Measurements from ENCODE around the gene NR4A1. TPM values are rescaled to one million over a fixed set of nuclear protein-coding genes. Genes with fewer than 3 reads are reported as not detected.

The NR4A1 gene
- total RNA-seq, 8 experiments from 2014 or later: 3.4 to 11.8 (median 7.7) TPM

DNA sequence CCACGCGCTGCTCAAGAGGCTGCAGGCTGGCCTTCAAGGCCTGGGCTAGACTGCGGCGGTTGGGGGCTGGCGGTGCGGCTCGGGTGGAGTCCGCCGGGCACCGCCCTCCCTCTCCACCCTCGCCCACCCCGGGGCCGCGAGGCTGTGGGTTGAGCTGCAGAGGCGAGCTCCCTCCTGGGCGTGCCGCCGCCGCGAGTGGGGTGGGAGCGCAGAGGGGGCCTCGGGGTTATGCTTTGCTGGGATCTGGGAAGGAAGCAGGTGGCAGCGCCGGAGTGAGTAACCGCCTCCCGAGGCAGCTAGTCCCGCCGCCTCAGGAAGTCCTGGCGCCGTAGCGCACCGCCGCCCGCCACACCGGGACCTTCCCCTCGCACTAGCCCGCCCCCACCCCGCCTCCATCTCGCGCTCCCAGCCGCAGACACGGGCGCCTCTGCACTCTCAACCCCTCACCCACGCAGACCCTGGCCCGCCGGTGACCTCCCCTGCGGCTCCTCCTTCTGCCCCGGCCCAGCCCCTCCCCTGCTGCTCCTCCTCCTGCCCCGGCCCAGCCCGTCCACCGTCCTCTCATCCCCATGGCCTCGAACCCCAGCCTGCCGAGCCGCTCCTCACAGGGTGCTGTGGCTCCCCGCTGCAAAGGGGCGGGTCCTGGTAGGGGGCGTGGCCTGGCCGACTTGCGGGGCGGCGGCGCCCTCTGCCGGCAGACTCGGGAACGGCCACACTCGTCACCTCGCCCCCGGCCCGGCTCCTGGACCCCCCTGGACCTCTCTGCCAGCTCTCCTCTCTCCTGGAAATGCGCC is 27.9 kb upstream of the NR4A1 start:
- in situ Hi-C loops (cut with MboI; ENCODE audit: low pct_unique_long_range_greater_than_20kb in 2 of 9, low sequenced_read_pairs in 9 of 9, unreplicated experiment in 9 of 9): loop anchor here in 2 of 9 experiments (10.0 kb wide), 1 partner anchor 61 kb away; no protein-coding TSS in a partner anchor
- 2% methylated on average over 9 of the region's 70 CpGs; no CpG with 5 or more reads in 9 of the 10 experiments for WGBS, 10 experiments
- peak overlapping the region in 1 of 2 donors; percentile 42 for H3K27ac ChIP-seq

DNA sequence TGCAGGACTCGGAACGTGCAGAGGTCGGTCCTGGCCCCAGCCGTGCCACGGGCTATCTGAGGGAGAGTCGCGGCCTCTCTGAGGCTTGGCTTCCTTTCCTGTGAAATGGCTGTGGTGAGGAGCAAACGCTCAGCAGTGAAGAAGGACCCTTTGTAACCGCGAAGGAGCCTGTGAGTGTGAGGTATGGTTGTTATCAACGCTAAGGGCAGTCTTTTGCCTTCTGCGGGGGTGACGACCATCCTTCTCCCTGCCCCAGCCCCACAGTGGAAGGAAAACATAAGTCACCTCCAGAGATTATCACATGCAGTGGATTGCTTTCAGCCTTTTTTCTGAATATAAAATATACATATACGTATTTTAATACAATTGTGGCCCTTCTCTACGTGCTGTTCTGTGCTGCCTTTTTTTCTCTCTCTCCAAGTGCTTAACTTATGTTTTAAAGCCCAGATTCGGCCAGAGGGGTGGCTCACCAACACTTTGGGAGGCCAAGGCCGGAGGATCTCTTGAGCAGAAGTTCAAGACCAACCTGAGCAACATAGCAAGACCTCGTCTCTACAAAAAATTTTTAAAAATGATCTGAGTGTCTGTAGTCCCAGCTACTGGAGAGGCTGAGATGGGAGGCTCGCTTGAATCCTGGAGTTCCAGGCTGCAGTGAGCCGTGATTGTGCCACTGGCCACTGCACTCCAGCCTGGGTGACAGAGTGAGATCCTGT is 27.1 kb upstream of the NR4A1 start:
- in situ Hi-C loops (cut with MboI; ENCODE audit: low pct_unique_long_range_greater_than_20kb in 2 of 9, low sequenced_read_pairs in 9 of 9, unreplicated experiment in 9 of 9): loop anchor here in 2 of 9 experiments (10.0 kb wide), 1 partner anchor 61 kb away; no protein-coding TSS in a partner anchor
- WGBS, 10 experiments: 37 to 100% (median 55%) methylated on average over 2 to 10 of the region's 20 CpGs
- peak overlapping the region; percentile 32 to 50 (median 40) for H3K4me3 ChIP-seq
- no peak for ATAC-seq (replicated peaks in 6 of 8)
- peak overlapping the region in 1 of 2 donors; percentile 15 for H3K27ac ChIP-seq
- H3K4me1 ChIP-seq (replicated peaks in 1 of 2): peaks cover 25 to 41% of the 10 kb centered on the region in 2 donors

More for the DNA sequence above, 27.9 kb upstream of the NR4A1 start:
- peak; percentile 27 to 85 (median 76) for ATAC-seq (replicated peaks in 6 of 8)
- Histone ChIP-seq H3K4me1 (replicated peaks in 1 of 2) (peaks cover 33 to 47% of the 10 kb centered on the region in 2 donors), H3K4me3 (peak overlapping the region; percentile 32 to 50 (median 40))

GRCh38 chr12:52024845-52025230 is 26.4 kb upstream of the NR4A1 start:
- WGBS, 10 experiments: 59 to 100% (median 90%) methylated on average over 1 to 6 of the region's 15 CpGs; no CpG with 5 or more reads in 3 of the 10 experiments
- no peak overlapping the region for H3K4me3 ChIP-seq
- no peak for ATAC-seq (replicated peaks in 6 of 8)
- H3K27ac ChIP-seq: no peak overlapping the region
- in situ Hi-C loops (cut with MboI; ENCODE audit: low pct_unique_long_range_greater_than_20kb in 2 of 9, low sequenced_read_pairs in 9 of 9, unreplicated experiment in 9 of 9): loop anchor here in 2 of 9 experiments (10.0 kb wide), 1 partner anchor 60 kb away; no protein-coding TSS in a partner anchor
- H3K4me1 ChIP-seq (replicated peaks in 1 of 2): peaks cover 27 to 44% of the 10 kb centered on the region in 2 donors

GRCh38 chr12:52026263-52026662 is 25.0 kb upstream of the NR4A1 start:
- Histone ChIP-seq H3K4me3 (no peak overlapping the region), H3K4me1 (replicated peaks in 1 of 2) (peaks cover 27 to 43% of the 10 kb centered on the region in 2 donors), H3K27ac (no peak overlapping the region)
- in situ Hi-C loops (cut with MboI; ENCODE audit: low pct_unique_long_range_greater_than_20kb in 2 of 9, low sequenced_read_pairs in 9 of 9, unreplicated experiment in 9 of 9): loop anchor here in 2 of 9 experiments (10.0 kb wide), 1 partner anchor 59 kb away; no protein-coding TSS in a partner anchor
- ATAC-seq (replicated peaks in 6 of 8): no peak
- 0 to 96% (median 78%) methylated on average over 1 to 5 of the region's 5 CpGs; no CpG with 5 or more reads in 1 of the 10 experiments for WGBS, 10 experiments

DNA sequence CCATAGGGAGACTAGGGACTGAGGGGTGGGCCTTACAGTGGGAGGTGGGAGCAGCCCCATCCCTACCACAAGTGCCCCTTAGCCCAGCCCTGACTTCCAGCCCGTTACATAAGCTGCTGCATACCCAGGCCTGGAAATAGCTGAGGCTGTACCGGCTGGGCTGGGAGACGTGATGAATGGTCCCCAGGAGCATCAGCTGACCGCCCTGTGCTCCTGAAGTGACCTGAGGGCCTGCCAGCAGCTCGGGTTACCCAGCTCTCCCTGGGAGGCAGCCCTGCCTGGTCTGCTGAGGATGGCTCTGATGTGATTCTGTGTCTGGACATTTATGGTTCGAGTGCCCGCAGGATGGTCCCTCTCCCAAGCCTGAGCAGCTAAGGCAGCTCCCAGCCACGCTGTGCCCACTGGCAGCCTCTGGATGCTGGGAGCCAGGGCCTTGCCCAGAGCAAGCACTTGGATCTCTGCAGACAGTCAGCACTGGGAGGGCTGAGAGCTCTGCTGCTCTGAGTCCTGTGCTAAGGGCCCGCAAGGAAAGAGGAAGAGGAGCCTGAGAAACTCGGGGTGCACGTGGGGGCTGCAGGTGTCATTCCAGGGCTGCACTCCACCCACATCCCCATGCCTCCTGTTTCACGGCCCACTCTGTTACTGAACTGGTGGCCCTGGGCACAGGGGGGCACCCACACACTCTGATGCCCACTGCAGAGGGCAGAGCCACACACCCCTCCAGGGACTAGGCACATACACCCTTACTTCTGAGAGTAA is 24.0 kb upstream of the NR4A1 start:
- in situ Hi-C loops (cut with MboI; ENCODE audit: low pct_unique_long_range_greater_than_20kb in 2 of 9, low sequenced_read_pairs in 9 of 9, unreplicated experiment in 9 of 9): loop anchor here in 2 of 9 experiments (10.0 kb wide), 1 partner anchor 58 kb away; no protein-coding TSS in a partner anchor
- ATAC-seq (replicated peaks in 6 of 8): peak in 3 of 8 experiments; percentile 1 to 10 (median 8)
- H3K4me1 ChIP-seq (replicated peaks in 1 of 2): peaks cover 35 to 46% of the 10 kb centered on the region in 2 donors
- H3K27ac ChIP-seq: no peak overlapping the region
- WGBS, 10 experiments: 20 to 100% (median 68%) methylated on average over 1 to 6 of the region's 12 CpGs; no CpG with 5 or more reads in 4 of the 10 experiments
- no peak overlapping the region for H3K4me3 ChIP-seq

DNA sequence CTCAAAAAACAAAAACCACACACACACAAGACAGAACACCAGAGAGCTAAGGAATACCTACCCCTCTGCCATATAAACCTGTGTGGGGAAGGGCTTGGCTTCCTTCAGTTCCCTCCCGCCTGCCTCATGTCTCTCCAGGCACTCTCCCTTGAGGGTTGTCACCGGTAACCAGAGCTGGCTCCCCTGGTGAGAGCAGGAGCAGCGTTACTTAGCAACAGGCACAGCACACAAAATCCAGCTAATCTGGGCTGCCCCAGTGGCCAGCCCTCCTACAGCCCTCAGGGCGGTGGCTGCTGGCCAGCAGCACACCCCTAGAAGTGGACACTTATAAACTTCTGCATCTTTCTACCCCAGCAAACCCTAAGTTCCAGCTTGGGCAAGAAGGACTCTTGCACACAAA is 21.6 kb upstream of the NR4A1 start:
- 0 to 100% (median 4%) methylated on average over 1 to 2 of the region's 4 CpGs; no CpG with 5 or more reads in 6 of the 10 experiments for WGBS, 10 experiments
- Histone ChIP-seq H3K4me1 (replicated peaks in 1 of 2) (peaks cover 41 to 44% of the 10 kb centered on the region in 2 donors), H3K27ac (no peak overlapping the region), H3K4me3 (no peak overlapping the region)
- ATAC-seq (replicated peaks in 6 of 8): peak; percentile 2 to 45 (median 26)
- in situ Hi-C loops (cut with MboI; ENCODE audit: low pct_unique_long_range_greater_than_20kb in 2 of 9, low sequenced_read_pairs in 9 of 9, unreplicated experiment in 9 of 9): loop anchor here in 2 of 9 experiments (10.0 kb wide), 1 partner anchor 55 kb away; no protein-coding TSS in a partner anchor

DNA sequence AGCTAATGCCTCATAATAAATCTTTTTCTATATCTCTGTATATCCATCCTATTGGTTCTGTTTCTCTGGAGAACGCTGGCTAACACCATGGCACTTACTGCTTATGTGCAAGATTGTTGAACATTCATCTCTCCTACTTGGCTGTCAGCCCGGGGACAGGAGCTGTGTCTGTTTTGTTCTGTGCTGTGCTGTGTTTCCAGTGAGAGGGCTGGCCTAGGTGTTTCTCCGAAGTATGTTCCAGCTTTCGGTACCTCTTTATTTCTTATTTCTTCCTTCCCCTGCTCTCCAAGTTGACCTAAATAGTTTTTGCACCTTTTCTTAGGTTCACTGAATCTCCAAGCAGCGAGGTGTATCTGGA is 18.8 kb upstream of the NR4A1 start:
- ATAC-seq (replicated peaks in 6 of 8): peak; percentile 10 to 38 (median 22)
- in situ Hi-C loops (cut with MboI; ENCODE audit: low pct_unique_long_range_greater_than_20kb in 2 of 9, low sequenced_read_pairs in 9 of 9, unreplicated experiment in 9 of 9): no loop called here
- peaks cover 21 to 29% of the 10 kb centered on the region in 2 donors for H3K4me1 ChIP-seq (replicated peaks in 1 of 2)
- peak overlapping the region; percentile 40 to 68 for H3K27ac ChIP-seq
- peak overlapping the region; percentile 24 to 33 (median 31) for H3K4me3 ChIP-seq
- WGBS, 10 experiments: 0 to 19% (median 3%) methylated on average over 1 to 5 of the region's 5 CpGs; no CpG with 5 or more reads in 2 of the 10 experiments

- peak overlapping the region; percentile 68 to 86 for H3K27ac ChIP-seq
- in situ Hi-C loops (cut with MboI; ENCODE audit: low pct_unique_long_range_greater_than_20kb in 2 of 9, low sequenced_read_pairs in 9 of 9, unreplicated experiment in 9 of 9): no loop called here
- peak overlapping the region; percentile 29 to 33 (median 32) for H3K4me3 ChIP-seq
- ATAC-seq (replicated peaks in 6 of 8): peak; percentile 87 to 95 (median 90)
- H3K4me1 ChIP-seq (replicated peaks in 1 of 2): peaks cover 21 to 30% of the 10 kb centered on the region in 2 donors
- WGBS, 10 experiments: 0 to 9% (median 2%) methylated on average over 3 to 19 of the region's 48 CpGs; no CpG with 5 or more reads in 3 of the 10 experiments
Measured at GRCh38 chr12:52032804-52033445, 18.3 kb upstream of the NR4A1 start.

DNA sequence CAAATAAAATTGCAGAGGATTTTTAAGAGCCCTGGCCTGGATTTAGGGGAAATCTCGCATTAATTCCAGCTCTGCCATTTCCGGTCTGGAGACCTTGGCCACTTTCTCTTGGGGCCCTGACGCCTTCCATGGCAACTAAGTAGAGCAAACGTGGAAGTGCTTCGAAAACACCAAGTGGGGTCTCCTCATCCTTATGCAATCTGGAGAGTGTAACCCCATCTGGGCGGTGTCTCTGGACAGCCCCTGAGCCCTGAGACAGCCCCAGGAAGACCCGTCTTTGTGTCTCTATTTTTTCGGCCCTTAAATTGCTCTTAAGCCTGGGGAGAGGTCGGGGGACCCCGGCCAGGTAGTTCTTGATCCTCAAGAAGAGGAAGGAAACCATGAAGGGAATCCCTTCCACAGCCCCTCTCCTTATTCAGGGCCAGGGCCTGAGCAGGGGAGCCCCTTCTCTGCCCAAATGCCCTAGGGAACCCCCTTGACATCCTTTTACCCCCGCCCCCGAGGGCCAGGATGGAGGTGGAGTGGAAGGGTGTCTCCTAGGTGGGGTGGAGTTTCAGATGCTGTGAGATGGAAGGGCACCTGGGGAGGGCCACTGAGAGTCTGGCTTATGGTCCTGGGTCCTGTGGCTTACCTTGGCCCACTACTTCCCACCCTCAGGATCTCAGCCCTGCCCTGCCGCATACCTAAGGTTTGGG is 17.6 kb upstream of the NR4A1 start:
- H3K27ac ChIP-seq: peak overlapping the region; percentile 60 to 86
- peak overlapping the region; percentile 29 to 33 (median 32) for H3K4me3 ChIP-seq
- WGBS, 10 experiments: 0 to 90% (median 82%) methylated on average over 2 to 7 of the region's 13 CpGs; no CpG with 5 or more reads in 1 of the 10 experiments
- H3K4me1 ChIP-seq (replicated peaks in 1 of 2): peaks cover 27 to 36% of the 10 kb centered on the region in 2 donors
- in situ Hi-C loops (cut with MboI; ENCODE audit: low pct_unique_long_range_greater_than_20kb in 2 of 9, low sequenced_read_pairs in 9 of 9, unreplicated experiment in 9 of 9): no loop called here
- no peak for ATAC-seq (replicated peaks in 6 of 8)

GRCh38 chr12:52035190-52035589 is 16.1 kb upstream of the NR4A1 start:
- 79 to 83% (median 83%) methylated on average over 4 of the region's 4 CpGs; no CpG with 5 or more reads in 6 of the 10 experiments for WGBS, 10 experiments
- Histone ChIP-seq H3K4me3 (no peak overlapping the region), H3K4me1 (replicated peaks in 1 of 2) (peaks cover 22 to 25% of the 10 kb centered on the region in 2 donors), H3K27ac (no peak overlapping the region)
- in situ Hi-C loops (cut with MboI; ENCODE audit: low pct_unique_long_range_greater_than_20kb in 2 of 9, low sequenced_read_pairs in 9 of 9, unreplicated experiment in 9 of 9): no loop called here
- ATAC-seq (replicated peaks in 6 of 8): no peak

- no peak overlapping the region for H3K4me3 ChIP-seq
- peaks cover 22 to 25% of the 10 kb centered on the region in 2 donors for H3K4me1 ChIP-seq (replicated peaks in 1 of 2)
- no peak for ATAC-seq (replicated peaks in 6 of 8)
- WGBS, 10 experiments: 56% methylated on average over 2 of the region's 2 CpGs; no CpG with 5 or more reads in 9 of the 10 experiments
- in situ Hi-C loops (cut with MboI; ENCODE audit: low pct_unique_long_range_greater_than_20kb in 2 of 9, low sequenced_read_pairs in 9 of 9, unreplicated experiment in 9 of 9): no loop called here
- no peak overlapping the region for H3K27ac ChIP-seq
Measured at GRCh38 chr12:52035926-52036325, 15.3 kb upstream of the NR4A1 start.
